HL-60/S4 treated with retinoic acid at 250 ng/mL for 4 days and 3 days (cell line): ENCODE results near the gene NBEA.

Experiments used
- in situ Hi-C: fragments of 300-500 bp; cut with MboI; formaldehyde crosslinking; loops from 2 replicates; pipeline ENCODE4 v1.7.0; 2022; ENCODE audit warnings: low sequenced_read_pairs

NBEA gene

DNA sequence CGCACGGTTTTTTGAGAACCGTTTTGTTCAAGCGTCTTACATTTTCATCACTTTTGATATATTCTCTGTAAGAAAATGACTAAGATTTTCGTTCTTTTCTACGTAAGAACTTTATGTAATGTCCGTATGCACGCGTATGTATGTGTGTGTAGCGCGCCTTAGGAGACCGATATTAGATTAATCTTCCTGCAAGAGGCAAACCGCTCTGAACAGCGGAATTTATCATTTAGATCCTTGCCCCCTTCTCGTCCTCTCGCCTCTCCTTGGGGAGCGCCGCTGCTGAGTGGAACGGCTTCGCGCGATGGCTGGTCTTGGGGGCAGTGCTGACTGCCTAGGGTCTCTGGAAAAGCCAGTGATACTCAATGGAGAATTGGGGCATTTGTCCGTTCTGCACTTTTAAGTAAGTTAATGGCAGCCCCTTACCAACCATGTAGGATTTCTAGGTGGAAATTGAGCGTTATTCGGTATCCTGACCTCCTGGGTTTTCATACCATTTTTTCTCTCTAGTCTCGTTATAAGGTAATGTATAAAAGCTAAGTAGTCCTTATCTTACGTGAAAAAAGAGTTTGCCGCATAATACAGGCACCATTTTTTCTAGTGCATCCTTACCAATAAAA lies 529.7 kb downstream of the NBEA start:
- in situ Hi-C loops, result no loop called here

DNA sequence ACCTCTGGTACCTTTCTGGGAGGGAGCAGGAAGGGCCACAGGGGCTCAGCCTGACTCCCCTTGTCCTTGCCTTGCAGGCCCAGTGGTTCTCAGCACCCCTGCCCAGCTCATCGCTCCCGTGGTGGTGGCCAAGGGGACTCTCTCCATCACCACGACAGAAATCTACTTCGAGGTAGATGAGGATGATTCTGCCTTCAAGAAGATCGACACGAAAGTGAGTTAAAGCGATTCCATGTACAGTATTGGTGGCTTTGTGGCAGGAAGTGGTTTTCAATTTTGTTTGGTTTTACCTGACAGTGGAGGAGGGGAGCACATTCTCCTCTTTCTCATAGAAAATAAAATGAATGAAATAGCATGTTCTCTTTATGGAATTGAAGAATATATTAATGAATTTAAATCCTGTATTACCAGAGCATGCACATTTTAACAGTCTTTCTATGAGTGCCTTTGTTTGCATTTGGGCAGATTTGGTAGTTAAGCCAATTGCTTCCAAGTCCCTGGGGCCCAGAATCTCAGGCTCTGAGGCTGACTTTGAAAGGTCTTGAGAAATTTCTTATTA lies 530.3 kb downstream of the NBEA start:
- in situ Hi-C loops, result no loop called here

DNA sequence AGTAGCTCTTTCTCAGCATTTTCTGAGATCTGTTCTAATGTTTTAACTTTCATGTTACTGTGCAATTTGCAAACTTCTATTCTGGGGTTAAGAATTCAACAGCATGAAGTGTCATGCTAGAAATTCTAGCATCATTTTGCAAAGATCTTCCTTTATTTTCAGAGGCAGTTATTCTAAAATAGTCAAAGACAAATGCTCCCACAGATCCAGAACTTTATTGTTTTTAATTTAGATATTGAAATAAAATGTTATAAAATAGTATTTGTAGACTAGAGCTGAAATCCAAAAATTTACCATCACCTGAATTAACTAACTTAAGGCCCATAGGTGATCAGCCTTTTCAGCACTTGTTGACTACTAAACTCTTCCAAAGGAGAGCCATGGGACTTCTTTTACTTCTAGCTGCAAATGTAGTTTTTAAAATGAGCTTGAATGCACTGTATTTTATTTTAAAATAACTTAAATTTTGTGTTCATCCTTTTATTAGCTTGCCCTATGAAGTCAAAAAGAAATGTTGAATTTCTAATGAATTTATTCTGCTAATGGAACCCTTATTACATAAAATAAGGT lies 531.2 kb downstream of the NBEA start:
- in situ Hi-C loops, result no loop called here

DNA sequence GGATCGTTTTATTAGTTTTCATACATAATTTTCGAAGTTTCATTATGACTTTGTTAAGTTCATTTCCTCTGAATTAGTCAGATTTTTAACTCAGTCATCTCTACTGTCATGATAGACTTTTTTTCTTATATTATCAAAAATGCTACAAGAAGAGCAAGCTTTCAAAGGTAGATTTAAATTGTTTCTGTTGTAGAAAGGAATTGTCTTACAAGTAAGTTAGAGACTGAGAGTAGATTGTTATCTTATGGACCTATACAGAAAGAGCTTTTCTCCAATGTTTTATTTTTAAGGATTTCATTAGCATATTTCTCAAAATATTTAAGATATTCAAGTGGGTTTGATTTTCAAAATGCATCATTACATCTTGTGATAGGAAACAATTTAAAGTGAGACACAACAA lies 531.7 kb downstream of the NBEA start:
- in situ Hi-C loops, result no loop called here

DNA sequence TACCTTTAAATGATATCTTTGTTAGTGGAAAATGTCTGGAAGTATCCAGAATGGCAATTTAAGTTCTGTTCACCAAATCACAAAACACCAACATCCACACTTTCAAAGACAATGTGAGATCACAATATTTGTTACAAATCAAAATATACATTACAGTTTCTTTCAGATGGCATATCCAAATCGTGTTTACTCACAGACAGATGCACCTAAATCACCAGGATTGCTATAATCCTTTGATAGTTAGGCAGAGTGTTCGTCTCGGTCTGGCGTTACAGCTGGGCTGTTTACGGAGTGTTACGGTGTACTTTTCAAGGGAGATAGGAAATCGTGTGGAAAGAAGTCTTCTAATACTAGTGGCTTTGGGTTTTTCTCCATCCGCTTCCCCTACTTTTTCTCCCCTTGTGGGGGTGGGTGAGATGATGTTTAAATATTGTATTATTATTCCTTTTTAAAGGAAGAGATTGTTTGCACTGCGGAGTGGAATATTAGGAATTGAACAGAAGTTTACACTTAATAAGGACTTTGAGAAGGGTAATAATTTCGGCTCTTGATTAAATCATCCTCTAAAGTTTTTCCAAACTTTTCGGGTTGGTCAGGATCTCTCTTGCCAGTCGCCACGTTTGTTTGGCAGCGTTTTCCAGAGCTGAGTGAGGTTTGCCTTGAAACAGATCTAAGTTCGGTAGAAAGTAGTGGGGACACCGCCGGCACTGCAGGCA lies 532.6 kb downstream of the NBEA start:
- in situ Hi-C loops, result no loop called here

DNA sequence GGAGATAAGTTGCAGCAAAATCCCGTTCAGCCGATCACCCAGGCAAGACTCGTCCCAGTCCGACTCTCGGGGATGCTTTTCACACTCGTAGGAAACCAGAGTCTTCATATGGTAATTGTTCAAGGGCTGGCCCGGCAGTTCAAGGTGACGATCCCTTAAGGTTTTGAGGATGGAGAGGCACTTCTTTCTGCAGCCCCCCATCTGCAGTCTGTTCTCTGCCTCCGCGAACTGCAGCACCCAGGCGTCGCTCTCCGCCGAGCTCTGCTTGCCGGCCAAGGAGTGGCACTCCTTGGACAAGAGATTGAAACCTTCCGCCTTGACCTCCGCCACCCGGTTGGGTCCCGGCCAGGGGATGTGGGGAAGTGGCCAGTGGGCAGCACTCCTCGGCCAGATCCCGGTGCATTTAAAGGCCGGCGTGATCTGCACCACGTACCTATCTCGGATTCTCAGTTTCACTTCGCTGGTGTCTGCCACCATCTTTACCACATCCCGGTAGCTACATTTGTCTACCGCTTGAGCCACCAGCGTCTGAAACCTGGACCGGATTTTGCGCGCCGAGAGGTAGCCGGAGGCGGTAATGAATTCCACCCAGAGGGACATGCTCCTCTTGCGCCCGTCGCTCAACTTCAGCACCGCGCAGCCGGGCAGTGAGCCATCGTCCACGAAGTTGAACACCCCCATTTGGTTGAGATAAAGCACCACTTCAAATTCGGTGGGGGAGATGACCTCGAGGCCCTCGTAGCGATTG lies 533.3 kb downstream of the NBEA start:
- in situ Hi-C loops, result no loop called here

DNA sequence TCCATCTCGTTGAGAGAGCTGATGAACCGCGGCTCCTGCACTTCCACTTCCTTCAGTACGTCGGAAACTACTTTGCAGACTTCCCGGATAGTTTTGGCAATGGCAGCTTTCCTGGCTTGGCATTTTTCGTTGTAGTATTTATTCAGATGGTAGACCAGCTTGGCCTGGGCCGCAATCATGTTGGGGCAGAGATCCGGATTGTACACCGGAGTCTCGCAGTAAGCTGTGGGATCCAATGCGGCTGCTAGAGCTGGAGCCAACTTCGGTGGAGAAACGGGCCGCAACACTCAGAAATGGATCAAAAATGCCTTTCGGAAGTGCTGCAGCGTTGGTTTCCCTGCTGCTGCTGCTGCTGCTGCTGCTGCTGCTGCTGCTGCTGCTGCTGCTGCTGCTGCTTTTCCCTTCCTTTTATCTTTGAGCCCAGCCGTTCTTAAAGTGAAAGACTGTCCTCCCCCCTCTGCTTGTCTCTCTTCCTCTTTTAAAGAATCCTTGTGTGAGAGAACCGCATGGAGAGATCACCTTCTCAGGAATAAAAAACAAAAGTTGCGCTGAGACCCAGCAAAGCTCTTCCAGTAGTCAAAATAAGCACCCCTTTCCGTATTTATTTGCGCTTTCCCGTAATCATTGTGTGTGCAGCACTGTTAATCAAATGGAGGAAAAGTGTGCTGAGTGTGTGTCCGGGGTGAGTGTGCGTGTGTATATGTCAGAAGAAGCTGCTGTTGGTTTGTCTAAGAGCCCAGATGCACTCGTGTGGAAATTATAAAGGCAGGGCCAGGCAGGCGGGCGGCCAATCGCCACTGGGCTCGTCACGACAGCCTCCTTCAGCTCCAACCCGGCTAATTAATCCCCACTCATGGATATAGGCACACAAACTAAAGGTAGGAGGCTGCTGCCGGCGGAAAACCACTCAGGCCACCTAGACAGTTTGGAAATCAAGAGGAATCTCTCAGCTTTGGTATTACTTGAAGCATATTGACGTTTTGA lies 534.2 kb downstream of the NBEA start, which contains the start of gene MAB21L1:
Gene MAB21L1 (minus strand): TSS at position 730 of the 984 bp plus-strand sequence. CDS start 551 bp downstream, at position 179.
- in situ Hi-C loops, result no loop called here

DNA sequence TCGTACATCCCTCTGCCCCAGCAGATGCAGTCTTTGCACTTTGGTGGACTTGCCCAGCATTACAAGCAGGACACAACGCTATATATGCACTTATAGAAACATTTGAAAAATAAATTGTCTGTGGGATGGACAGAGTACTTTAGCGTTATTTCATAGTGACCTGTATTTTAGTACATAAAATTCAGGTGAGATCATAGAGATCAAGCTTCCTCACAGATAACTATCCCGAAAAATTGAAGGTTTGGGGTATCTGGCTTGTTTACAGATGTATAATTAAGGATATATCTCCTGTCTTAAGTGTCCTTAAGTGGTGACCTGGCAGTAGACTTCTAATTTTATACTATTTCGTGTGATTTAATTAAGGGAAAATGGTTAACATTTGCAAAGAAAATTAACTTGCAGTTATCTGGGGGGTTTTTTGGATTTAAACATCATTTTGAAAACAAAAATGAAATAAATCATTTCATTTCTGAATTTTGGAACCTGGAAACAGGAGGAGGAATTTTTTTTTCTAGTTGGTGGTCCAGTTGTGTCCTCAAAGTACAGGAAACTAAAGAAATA lies 535.4 kb downstream of the NBEA start:
- in situ Hi-C loops, result no loop called here

DNA sequence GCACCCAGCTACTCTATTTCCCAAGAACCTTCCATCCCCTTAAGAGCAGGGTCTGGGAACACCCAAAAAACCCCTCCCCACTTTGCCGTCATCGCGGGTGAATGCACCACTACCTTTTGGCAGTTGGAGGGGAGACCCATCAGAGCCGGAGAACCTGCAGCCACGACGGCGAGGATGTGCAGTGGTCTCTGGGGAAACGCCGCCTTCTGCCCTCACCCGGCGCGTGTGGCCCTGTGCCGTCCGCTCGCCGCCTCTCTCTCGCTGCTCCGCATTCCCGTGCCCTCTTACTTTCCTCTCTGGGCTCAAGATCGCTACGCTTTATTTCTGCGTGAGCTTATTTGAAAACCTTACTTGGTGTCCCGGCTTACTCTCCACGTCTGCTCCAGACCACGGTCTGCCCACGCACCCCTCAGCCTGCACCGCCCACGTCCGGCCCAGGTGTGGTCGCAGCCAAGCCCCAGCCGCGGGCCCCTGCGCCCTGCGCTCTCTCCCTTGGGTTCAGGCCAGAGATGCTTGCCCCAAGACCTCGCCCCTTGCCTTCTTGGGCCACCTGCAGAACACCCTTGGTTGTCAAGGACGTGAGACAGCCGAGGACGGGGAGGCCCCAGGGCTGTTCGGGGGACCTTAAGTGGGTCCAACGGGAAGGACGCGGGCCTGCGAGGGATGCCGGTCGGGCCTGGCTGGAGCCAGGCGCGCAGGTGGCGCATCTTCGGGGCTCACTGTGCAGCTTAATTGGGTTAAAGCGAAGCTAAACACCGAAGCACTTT lies 536.4 kb downstream of the NBEA start:
- in situ Hi-C loops, result no loop called here

DNA sequence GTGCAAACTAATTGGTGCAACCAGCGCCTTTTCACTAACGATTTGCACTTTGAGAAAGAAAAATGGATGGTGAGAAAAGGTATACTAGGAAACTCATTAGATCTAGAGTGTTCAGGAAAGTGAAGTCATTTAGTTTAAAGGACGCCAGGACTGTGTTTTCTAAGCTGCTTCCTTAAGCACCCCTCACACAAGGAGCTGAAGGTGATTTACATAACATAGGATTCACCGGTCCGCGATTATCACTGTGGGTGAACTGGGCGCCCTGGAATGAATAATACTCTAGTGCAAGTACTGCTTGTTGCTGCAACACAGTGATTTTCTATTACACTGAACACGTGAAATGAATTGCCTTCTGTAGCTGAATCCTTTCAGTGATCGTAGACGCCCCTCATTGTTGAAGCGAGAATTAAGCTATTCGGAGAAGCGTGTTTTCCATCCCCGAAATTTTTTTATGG lies 537.0 kb downstream of the NBEA start:
- in situ Hi-C loops, result no loop called here

DNA sequence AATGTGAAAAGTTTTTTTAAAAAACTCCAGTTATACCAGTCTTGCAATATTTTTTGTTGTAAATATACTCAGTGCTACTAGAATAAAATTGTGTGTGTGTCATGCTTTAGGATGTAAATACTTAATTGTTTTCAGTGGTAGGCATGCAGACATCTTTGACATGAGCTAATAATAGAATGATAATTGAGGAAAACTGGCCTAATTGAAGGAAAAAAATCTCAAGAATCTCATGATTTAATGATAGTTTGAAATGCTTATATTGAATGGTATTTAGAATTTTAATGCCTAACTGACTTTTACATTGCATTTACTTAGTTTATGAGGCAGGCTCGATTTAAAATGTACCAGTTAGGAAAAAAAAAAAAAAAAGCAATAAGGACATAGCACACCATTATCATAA lies 537.6 kb downstream of the NBEA start:
- in situ Hi-C loops, result no loop called here

DNA sequence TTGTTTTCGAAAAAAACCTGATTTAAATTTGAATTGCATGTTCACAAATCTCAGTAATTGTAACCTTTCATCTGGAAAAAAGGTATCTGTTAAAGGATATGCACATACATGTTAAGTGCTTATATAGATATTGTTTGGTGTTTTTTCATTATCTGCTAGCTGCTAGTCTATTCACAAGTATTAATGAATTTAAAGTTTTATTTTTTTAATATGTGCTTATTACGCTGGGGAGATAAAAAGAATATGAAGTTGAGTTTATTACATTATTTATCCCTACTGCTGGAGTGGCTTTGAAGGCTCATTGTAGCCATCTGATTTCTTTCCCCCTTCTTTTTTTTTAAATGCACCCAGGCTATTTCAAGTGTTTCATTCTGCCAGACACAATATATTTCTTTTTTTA lies 538.3 kb downstream of the NBEA start:
- in situ Hi-C loops, result no loop called here

DNA sequence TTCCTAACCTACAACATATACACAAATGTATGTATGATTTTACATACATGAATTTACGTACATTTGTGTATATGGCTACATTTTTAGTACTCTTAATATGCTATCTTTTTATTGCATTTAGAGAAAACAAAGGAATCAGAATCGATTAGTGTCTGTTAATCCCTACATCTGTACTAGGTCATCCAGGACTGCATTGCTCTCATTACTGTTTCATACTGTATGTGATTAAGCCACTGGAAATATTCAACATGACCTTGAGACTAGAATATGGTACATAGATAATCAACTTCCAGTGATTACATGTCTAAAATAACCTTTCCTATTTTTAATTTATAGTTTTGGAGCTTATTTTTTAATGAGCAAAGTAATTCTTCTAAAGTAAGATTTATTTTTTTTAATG lies 539.7 kb downstream of the NBEA start:
- in situ Hi-C loops, result no loop called here

DNA sequence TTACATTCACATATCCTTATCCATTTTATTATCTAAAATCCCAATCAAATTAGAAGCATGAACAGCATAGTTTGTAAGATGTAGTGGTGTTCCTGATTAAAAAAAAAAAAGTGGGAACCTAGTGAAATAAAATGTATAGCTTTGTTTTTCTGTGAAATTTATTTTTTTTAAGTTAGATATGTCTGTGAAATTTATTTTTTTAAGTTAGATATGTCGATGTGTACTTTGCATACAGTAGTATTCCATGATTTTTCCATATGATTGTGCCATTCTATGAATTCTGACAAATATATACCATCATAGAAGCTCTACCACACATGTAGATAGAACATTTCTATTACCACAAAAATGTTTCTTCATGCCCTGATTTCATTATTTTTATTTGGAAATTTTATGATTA lies 540.5 kb downstream of the NBEA start:
- in situ Hi-C loops, result no loop called here

DNA sequence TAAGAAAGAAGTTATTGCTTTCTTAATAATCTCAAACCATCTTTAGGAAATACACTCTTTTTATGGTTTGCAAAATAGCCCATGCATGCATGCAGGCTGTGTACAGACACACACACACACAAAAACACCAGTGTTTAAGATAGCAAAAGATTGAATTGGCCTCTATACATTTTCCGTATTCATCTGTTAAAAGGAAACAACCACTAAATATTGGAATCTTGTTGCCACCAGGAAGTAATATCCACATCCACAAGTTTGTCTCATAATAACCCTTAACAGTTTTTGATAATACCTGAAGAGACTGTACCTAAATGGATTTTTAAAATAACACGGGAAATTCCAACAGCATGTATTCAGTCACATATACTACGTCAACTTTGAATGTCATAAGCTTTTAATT lies 541.7 kb downstream of the NBEA start:
- in situ Hi-C loops, result no loop called here

DNA sequence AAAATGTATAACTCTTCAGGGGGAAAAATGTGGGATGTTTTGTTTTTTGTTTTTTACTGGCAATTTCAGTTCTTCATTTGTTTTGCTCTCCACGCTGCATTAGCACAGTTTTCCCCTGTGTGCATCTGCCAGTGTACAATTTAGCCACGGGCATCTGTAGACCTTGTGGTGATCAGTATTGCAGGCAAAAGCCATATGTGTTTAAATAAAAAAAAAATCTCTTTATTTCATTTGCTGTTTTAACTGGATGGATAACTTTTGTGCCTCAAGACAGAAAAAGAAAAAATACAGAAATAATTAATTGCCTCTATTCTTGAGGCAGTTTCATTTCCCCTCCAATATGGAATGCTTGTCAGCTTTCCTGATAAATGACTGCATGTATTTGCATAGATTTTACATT lies 542.3 kb downstream of the NBEA start:
- in situ Hi-C loops, result no loop called here

DNA sequence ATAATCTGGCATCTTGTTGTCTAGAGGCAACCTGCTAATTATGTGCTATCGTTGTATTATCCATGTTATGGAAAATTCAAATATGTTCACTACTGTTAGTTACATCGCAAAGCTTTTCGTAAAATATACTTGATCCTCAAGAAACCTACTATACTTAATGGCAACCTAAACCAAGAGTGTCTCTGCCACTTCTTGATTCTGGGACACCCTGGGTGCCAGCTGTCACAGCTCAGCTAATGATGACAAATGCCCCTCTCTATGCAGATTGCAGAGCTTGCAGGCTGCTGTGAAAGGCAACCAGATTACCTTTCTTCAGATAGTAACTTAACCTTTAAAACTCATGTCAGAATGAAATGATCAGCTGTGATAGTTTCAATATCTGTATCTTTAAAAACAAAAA lies 543.4 kb downstream of the NBEA start:
- in situ Hi-C loops, result no loop called here

DNA sequence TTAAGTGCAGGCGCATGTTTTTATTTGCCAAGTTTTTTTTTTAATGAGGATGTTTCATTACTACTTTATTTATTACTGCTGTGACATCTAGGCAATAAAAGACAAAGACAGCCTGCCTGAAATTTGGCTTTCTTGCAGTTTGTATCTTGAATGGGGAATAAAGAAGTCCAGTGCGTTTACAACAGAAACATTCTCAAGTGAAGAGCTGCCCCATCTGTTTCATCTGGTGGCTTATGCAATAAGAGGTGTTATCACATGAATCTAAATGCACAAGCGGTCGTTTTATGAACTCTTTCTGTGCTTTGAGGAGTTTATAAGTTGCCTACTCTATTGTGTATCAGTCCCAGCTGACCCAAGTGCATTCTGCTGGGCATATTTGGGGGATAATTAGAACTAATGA lies 547.0 kb downstream of the NBEA start:
- in situ Hi-C loops, result no loop called here

DNA sequence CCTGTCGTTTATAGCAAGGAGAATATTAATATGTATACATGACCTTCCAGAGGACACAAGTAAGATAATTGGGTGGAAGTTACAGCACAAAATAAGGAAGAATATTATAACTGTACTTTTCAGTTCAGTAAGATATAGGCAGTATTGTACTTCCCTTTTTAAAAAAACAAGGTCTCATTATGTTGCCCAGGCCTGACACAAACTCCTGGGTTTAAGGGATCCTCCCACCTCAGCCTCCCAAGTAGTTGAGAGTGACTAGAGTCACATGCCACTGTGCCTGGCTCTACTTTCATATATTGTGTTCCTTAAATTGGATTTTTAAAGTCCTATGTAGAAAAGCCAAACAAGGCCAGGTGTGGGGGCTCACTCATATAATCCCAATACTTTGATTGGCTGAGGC lies 553.9 kb downstream of the NBEA start:
- in situ Hi-C loops, result no loop called here
